GM21786 (cell line): ENCODE data around the gene SLC25A1.
"Not testable (repeated sequence)": the region's sequence is repeated elsewhere in the genome, so short reads cannot be mapped to it uniquely, and the experiment has no call there.

Experiments
- ATAC-seq: cut with Tn5 transposase; IDR thresholded peaks from one replicate; pipeline ENCODE4 v1.9.1; 2021; ENCODE audit not compliant: unreplicated experiment

The SLC25A1 gene

DNA sequence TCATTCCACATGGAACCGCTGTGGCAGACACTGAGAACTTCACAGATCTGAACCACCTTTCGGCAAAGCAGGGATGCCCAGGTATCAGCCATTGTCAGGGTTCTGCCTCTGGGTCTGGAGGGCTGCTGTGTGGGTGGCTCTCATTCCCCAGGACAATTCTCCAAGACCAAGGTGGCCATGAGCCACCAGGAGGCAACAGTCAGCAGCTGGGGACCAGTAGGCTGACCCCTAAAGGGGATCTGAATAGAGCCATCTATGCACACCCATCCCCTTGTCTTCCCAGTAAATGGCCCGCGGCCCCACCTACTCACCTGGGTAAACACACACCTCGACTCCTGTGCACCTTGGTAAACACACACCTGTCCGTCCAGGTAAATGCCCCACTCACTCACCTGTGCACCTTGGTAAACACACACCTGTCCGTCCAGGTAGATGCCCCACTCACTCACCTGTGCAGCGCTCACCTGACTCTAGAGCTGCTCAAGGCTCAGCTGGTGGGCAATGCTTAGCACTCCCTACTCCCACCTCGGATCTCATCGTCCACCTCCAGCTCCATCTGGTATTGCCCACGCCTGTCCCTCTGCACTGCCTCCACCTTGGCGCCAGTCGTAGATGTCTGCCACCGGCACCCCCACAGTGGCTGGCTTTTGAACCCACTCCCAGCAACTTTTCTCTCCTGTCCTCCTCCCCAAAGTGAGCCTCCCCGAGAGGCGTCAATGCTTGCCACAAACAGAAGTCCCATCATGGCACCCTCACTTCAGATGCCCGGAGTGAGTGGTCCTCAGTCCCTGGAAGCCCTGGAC, 10.2 kb downstream of the SLC25A1 start:
- no peak for ATAC-seq

DNA sequence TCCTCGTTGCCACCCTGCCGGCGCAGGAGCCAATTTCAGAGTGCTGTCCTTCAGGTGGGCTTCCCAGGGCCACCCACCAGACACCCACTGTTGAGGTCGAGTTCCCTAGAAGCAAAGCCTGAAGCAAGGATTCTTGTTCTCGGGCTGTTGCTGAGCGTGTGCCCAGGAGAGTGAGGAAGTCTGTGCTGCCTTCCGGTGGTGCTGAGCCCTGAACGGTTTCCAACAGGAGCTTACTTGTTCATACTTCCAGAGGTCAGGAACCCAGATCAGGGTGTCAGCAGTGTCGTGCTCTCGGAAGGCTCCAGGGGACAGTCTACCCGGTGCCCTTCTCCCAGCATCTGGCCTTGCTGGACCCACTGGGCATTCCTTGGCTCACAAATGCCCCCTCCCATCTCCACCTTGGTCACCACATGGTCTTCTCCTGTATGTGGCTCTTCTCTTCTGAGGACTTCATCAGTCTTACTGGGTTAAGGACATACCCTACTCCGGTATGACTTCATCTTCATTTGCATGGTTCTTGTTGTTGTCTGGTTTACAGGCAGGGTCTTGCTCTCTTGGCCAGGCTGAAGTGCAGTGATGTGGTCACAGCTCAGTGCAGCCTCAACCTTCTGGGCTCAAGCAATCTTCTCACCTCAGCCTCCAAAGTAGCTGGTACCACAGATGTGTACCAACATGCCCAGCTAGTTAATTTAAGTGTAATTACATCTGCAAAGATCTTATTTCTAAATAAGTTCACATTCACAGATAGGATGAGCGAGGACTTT, 11.2 kb downstream of the SLC25A1 start:
- no peak for ATAC-seq

DNA sequence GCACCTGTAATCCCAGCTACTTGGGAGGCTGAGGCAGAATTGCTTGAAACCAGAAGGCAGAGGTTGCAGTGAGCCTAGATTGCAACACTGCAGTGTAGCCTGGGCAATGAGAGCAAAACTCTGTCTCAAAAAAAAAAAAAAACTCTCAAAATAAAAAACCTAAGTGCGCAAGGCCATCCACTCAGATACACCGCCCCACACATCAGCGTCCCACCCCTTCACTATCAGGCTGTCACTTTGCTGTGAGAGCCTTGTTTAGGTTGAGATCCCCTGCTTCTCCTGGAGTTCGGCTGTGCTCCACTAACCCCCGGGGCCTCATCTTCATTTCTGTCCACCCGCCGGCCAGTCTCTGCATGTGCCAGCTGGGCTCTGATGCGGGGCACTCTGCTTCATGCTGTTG, 12.1 kb downstream of the SLC25A1 start:
- no peak for ATAC-seq

DNA sequence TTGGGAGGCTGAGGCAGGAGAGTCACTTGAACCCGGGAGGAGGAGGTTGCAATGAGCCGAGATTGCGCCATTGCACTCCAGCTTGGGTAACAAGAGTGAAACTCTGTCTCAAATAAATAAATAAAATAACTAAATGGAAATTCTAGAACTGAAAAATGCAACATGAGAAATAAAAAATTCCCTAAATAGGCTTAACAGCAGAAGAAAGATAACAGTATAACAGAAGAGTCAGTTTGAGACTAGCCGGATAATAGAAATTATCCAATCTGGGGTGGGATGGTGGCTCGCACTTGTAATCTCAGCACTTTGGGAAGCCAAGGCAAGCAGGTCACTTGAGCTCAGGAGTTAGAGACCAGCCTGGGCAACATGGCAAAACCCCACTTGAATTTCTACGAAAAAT, 14.1 kb downstream of the SLC25A1 start:
- no peak for ATAC-seq

DNA sequence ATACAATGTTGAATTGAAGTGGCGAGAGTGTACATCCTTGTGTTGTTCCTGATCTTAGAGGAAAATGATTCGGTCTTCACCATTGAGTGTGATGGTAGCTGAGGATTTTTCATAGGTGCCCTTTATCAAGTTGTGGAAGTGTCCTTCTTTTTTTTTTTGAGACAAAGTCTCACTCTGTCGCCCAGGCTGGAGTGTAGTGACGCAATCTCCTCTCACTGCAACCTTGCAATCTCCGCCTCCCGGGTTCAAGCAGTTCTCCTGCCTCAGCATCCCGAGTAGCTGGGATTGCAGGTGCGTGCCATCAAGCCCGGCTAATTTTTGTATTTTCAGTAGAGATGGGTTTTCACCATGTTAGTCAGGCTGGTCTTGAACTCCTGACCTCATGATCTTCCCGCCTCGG, 19.9 kb downstream of the SLC25A1 start:
- ATAC-seq, result not testable (repeated sequence)

DNA sequence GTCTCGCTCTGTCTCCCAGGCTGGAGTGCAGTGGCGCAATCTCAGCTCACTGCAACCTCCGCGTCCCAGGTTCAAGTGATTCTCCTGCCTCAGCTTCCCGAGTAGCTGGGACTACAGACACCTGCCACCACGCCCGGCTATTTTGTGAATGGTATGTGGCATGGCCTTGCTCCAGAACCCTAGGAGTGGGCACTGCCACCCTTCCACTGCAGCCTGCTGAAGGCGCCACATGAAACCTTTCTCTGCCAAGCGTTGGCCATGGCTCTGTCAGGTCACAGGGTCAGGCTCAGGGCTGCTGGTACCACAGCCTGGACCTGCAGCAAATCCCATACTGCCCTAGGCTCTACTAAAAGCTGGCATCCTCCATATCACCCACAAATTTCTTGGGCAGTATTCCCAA, 22.4 kb downstream of the SLC25A1 start:
- ATAC-seq, result not testable (repeated sequence)

DNA sequence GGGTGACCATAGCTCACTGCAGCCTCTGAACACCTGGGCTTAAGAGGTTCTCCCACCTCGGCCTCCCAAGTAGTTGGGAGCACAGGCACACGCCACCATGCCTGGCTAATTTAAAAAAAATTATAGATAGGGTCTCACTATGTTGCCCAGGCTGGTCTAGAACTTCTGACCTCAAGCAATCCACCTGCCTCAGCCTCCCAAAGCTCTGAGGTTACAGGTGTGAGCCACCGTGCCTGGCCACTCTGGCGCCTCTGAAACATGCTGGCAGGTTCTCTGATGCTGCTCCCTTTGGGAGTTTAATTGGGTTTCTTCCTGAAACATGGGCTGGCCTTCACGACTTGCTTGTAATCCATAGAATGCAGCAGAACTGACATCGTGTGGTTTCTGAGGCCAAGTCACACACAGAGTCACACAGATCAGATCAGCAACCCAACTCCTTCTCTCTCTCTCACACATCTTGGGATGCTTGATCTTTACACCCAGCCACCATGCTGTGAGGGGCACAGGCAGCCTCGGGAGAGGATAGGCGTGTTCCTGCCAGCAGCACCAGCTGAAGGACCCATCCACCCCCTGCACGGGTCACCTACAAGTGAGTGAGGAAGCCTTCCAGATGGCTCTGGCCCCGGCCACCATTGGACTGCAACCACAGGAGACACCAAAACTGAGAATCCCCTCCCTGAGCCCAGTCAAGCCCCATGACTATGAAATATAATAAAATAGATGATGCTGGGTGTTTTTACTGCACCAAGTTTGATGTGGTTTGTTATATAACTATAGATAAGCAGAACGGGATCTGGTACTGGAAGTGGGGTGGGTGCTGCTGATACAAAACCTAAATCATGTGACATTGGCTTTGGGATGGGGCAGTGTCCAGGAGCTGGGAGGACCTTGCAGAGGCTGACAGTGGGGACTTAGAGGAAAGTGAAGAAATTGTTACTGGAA, 25.3 kb downstream of the SLC25A1 start:
- ATAC-seq, result no peak

DNA sequence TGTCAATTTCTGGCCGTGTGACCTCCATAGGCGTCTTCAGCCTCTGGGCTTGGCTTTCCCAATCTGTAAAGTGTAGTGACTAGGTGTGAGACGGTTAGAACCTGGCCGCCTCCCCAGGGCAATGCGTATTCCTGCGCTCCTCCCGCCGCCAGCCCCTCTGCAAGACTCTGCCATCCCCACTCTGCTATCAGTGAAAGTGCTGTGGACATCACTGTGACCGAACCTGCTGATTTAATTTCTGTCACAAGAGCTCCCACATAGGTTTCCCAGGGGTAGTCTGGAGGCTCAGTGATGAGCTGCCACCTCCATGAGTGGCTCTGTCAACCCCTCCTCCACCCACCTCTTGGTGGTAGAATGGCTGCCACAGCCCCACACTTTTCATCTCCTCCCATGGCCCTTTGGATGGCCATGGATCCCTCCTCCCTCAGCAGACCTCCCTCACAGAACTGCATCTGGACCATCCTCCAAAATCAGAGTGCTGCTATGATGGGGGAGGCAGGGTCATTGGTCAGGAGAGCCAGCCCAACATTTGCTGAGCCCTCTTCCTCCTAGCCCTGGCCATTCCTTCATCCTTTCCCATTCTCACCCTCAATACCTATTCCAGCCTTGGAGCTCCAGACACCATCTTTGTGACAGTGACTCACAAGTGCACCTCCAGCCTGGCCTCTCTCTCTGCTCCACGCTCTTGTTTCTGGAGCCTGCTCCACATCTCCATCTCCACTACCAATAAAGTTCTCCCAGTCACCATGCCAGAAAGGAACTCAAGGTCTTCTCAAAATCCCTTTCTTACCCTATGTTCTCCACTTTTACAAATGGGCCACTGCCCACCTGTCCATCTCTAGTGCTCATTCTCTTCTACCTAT, 27.0 kb downstream of the SLC25A1 start:
- no peak for ATAC-seq

DNA sequence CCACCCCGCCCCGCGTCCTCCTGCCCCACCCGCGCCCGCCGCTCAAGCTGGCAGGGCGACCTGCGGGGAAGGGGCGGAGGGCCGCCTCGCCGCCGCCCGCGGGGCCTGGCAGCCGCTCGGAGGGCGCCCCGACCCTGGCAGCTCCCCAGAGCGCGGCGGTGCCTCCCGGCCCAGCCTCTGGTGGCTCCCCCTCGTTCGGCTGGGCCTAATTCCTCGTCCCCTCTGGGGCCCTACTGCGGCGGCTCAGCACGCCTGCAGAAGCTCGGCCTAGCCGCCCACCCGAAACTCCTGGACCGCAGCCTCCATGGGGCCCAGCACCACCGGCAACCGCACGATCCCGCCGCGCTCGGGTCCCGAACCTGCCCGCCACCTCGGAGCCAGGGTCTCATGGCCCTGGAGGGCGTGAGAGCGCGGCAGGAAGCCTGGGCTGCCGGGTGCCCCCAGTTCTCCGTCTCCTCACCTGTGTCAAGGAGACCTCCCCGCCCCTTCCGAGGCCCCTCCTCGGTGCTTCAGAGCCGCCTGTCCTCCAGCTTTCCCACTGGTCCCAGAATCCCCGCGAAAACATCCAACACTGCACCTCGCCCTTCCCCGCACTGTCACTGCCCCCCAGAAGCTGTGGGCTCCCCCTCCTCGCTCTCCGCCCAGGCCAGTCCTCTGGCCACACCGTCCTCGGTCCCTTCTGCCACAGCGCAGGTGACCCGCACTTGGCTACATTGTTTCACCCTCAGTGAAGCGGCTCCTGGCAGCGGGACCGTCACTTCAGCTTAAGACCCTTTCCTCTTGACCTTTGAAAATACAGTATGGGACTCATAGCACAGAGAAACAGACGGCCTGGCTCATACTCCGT, 27.8 kb downstream of the SLC25A1 start:
- no peak for ATAC-seq

DNA sequence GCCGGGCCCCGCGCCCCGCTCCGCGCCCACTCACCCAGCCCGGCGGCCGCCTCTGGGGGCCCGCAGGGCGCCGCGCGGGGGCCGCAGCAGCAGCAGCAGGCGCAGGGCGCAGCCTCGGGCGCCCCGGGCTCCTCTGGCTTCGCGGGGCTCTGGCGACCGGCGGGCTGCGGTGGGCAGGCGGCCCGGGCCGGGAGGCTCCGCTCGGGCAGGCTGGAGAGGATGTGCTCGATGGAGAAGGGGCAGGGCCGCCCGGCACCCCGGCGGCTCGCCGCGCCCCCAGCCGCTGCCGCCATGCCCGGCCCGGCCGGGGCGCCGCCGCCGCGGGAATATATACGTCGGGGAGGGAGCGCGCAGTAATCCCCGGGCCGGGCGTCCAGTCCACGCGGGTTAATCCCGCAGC, 28.5 kb downstream of the SLC25A1 start, which contains the start of gene GSC2:
Gene GSC2 (minus strand): TSS at position 302 of the 400 bp plus-strand sequence. CDS start 9 bp downstream, at position 293.
- ATAC-seq, result no peak

DNA sequence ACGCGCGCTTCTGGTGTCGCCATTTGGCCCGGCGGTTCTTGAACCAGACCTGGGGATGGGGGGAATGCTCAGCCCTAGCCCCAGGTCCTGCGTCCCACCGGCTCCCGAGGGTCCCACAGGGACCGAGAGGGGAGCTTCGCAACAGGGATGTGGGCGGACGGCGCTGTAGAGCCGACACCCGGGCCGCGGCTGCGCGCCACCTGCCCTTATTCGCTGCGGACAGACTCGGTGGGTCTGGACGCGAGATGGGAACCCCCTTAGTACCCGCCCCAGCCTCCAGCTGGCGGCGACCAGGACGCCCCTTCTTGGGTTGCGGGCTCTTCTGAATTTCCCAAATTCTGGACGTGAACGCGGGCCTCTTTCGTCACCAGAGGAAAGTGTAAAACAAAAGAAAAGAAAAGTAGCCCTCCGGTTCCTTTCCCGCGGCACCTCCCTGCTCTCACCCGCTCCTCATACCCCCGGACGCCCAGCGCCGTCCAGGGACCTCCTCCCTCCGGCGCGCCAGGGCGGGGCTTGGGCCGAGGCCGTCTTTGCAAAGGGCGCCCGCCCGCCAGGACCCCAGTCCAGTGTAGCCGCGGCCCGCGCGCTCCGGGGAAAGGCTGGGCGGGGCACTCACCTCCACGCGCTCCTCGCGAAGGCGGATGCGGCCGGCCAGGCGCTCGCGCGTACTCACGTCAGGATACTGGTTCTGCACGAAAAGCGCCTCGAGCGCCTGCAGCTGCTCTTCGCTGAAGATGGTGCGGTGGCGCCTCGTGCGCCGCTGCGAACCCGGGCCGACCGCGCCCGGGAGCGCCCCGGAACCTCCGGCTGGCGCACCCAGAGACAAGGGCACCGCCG, 29.3 kb downstream of the SLC25A1 start:
- ATAC-seq, result no peak

DNA sequence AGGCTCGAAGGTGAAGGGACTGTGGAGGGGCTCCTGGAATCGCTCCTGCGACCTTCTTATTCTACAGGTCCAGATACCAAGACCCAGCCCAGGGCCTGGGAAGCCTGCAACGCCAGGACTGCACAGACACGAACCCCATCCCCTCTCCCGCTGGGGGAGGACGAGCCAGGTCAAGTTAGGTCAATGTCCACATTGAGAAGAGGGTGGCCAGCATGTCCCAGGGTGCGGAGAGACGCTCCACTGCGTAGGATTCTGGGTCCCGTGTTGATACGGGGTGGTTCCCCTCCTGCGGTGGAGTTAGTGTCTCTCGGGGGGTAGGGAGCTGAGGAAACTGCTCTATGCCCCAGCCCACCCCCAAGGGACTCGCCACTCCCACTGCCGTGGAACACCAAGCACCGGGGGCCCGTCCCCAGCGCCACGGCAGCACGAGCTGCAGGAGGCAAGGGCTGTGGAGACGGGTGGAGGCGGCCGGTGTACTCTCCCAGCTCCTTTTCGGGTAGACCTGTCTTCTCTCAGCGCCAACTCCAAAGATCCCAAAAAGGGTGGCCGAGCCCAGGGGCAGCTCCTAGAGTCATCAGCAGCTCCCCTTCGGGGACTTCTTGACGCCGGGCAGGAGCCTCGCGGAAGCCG, 30.0 kb downstream of the SLC25A1 start:
- no peak for ATAC-seq

DNA sequence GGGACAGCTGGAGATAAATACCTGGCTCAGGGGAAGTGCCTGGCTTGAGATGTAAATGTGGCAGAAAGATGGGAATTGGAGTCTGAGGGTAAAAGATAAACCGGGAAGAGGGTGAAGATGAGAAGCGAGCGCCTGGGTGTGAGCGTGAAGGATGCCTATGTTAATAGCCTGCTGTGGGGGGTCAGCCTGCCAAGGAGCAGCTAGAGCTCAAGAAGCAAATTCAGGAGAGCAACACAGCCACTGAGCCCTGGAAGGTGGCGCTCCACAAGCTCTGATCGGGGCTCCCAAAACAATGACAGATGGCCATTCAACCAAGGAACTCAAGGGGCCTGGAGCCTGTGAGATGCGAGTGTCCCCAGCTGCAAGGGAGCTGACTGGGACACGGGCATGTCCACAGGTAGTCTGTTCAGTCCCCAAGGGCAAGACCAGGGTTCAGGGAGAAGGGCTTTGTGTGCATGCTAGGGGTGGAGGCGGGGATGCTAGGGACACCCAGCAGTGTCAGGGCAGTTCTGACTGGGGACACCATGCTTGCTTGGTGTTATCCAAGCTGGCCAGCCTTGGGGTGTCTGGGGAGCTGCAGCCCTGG, 31.2 kb downstream of the SLC25A1 start:
- ATAC-seq, result no peak

DNA sequence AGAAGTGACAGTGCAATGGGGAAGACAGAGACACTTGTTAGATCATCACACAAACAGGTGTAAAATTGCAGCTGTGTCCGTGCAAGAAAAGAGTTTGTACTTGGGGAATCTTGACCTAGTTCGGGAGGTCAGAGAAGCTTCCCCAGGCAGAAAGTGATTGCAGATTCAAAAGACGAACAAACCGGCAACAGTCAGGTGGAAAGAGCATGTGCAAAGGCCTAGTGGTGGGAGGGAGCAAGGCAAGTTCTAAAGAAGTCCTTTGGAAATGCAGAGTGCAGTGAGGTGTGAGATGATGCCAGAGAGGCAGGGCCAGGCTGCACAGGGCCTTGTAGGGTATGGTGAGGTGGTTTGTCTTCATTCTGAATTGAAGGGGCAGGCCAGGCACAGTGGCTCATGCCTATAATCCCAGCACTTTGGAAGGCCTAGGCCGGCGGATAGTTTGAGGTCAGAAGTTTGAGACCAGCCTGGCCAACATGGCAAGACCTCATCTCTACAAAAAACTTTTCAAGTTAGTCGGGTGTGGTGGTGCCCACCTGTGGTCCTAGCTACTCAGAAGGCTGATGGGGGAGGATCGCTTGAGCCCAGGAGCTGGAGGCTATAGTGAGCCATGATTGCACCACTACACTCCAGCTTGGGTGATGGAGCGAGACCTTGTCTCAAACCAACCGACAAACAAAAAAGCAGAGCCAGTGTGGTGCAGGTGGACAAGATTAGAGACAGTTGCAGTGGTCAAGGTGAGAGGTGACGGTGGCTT, 32.1 kb downstream of the SLC25A1 start:
- ATAC-seq, result no peak

DNA sequence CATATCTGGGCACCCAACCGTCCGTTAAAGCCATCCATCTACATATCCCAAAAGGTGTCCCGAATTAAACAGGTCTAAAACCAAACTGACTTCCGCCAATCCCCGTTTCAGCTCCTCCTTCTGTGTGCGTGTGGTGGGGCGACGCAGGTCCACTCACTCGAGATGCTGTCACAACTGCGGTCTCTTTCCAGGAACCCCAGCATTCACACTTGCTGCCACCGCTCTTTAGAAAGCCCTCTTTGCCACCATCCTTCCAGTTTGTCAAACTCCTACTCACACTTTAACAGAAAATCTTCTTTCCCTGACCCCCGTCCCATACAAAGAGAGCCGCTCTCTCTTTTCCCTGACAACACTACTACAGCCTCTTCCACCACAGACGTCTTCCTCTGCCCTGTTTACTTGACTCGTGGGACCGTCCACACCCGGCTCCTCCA, 34.6 kb downstream of the SLC25A1 start:
- no peak for ATAC-seq

DNA sequence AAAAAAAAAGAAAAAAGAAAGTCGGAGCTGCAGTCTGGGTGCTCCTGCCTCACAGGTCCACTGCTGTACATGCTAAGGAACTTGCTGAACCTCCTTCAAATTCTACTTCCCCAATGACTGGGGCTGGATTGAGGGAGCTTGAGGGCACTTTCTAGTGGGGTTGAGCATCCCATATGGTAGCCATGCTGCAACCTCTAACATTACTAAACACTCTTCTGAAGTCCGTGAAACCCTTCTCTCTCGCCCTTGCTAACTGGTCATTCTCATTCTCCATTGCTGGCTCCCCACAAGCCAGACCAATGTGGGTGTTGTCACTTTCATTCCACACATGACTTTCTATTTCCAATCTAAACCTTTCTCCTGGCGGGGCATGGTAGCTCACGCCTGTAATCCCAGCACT, 35.3 kb downstream of the SLC25A1 start:
- no peak for ATAC-seq

DNA sequence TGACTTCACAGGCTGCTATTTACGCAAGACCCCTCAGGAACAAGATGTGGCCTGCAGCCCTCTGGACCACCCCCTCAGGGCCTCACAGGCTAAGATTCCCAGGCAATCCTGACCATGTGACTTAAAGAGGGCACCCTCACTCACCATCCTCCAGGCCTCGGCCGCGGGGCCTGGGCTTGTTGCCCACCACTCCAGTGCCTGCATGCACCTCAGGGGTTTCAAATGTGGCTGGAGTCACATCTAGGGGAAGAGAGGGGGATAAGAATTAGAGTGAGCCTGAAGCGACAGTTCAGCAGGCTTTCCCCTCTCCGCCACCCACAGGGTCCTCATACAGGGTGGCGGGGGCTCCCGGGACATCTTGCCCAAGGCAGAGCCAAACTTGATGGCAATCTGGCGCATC, 36.1 kb downstream of the SLC25A1 start:
- ATAC-seq, result no peak
